PC-3 (cell line): Measurements from ENCODE around the gene PLAGL2. TPM values are rescaled to one million over a fixed set of nuclear protein-coding genes. Genes with fewer than 3 reads are reported as not detected.

Source experiments
- ATAC-seq: fragments of 200-7000 bp; cut with Tn5 transposase; 2 replicates; pipeline ENCODE4 v1.9.1; 2020; ENCODE audit warnings: mild to moderate bottlenecking, moderate library complexity
- BruUV-seq: library from RNA; stranded (reverse); fragments of 400-500 nt; replicated peaks from 2 replicates; lab custom pipeline; 2021; lab: Mats Ljungman, UMichigan
- CTCF ChIA-PET: fragments of 300-600 bp; sonication (Branson Sonifier 250); formaldehyde crosslinking; loops from one replicate; lab custom pipeline; 2022; ENCODE audit warnings: antibody characterized with exemption; lab: Charles Lee
- POLR2A ChIA-PET: fragments of 300-600 bp; sonication (Branson Sonifier 250); formaldehyde crosslinking; loops from one replicate; lab custom pipeline; 2022; ENCODE audit warnings: antibody characterized with exemption; ENCODE audit not compliant: unreplicated experiment; lab: Charles Lee
- DNase-seq: peaks from one replicate; pipeline ENCODE4 v3.0.0-alpha.2; 2015
- H2AFZ ChIP-seq: fragments of 300-600 bp; sonication (generic); 2 replicates; pipeline ENCODE4 v1.6.0; 2016; ENCODE audit warnings: antibody characterized with exemption, low read length
- H3F3A ChIP-seq: fragments of 300-600 bp; sonication (generic); one replicate; pipeline ENCODE4 v1.6.0; 2017; ENCODE audit warnings: antibody characterized with exemption, low read length, control low read depth, mild to moderate bottlenecking; ENCODE audit not compliant: unreplicated experiment
- H3K27ac ChIP-seq: fragments of 300-600 bp; sonication (generic); 2 replicates; pipeline ENCODE4 v1.5.1; 2016; ENCODE audit warnings: mild to moderate bottlenecking, low read length
- H3K27me3 ChIP-seq: fragments of 300-600 bp; sonication (generic); 2 replicates; pipeline ENCODE4 v1.6.1; 2016; ENCODE audit warnings: low read length, mixed read lengths
- H3K36me3 ChIP-seq: fragments of 300-600 bp; sonication (generic); 2 replicates; pipeline ENCODE4 v1.6.1; 2016; ENCODE audit warnings: low read depth, mixed run types, low read length, mixed read lengths
- H3K4me1 ChIP-seq: fragments of 300-600 bp; sonication (generic); 2 replicates; pipeline ENCODE4 v1.5.1; 2016; ENCODE audit warnings: low read length; ENCODE audit not compliant: insufficient read depth
- H3K4me2 ChIP-seq: fragments of 300-600 bp; sonication (generic); 2 replicates; pipeline ENCODE4 v1.6.0; 2016; ENCODE audit warnings: low read length
- H3K4me3 ChIP-seq: fragments of 300-600 bp; sonication (generic); 2 replicates; pipeline ENCODE4 v1.5.1; 2016; ENCODE audit warnings: mild to moderate bottlenecking, low read length, mixed read lengths
- H3K79me2 ChIP-seq: fragments of 300-600 bp; sonication (generic); 2 replicates; pipeline ENCODE4 v1.6.1; 2017; ENCODE audit warnings: low read length, mixed read lengths
- H3K9ac ChIP-seq: fragments of 300-600 bp; sonication (generic); 2 replicates; pipeline ENCODE4 v1.6.0; 2016; ENCODE audit warnings: mild to moderate bottlenecking, low read length
- H3K9me2 ChIP-seq: fragments of 300-600 bp; sonication (generic); replicated peaks from 2 replicates; pipeline ENCODE4 v1.6.1; 2016; ENCODE audit warnings: mixed run types, low read length, mixed read lengths
- H3K9me3 ChIP-seq: fragments of 300-600 bp; sonication (generic); 2 replicates; pipeline ENCODE4 v1.6.1; 2016; ENCODE audit warnings: low read length, mixed read lengths
- H4K20me1 ChIP-seq: fragments of 300-600 bp; sonication (generic); 2 replicates; pipeline ENCODE4 v1.6.1; 2016; ENCODE audit warnings: low read length, mixed read lengths
- EZH2 ChIP-seq: fragments of 300-600 bp; sonication (generic); IDR thresholded peaks from one replicate; pipeline ENCODE4 v1.6.1; 2017; ENCODE audit warnings: antibody characterized with exemption, mild to moderate bottlenecking, low read length; ENCODE audit not compliant: unreplicated experiment
- EZH2phosphoT487 ChIP-seq: fragments of 300-600 bp; sonication (generic); IDR thresholded peaks from 2 replicates; pipeline ENCODE4 v1.6.1; 2018; ENCODE audit warnings: mild to moderate bottlenecking, antibody characterized with exemption, low read length, borderline replicate concordance
- intact Hi-C: fragments of 100-400 bp; cut with micrococcal nuclease; formaldehyde crosslinking; loops from 2 replicates; pipeline ENCODE4 v1.9.0; 2023
- total RNA-seq: library from RNA; depleted of rRNA; stranded (reverse); fragments of >200 nt; gene quantifications from 2 replicates; pipeline ENCODE4 v1.2.3, GENCODE V29; 2014
- TF ChIP-seq, protein P1 (sequence below): fragments of 300-600 bp; sonication (generic); conservative IDR thresholded peaks from 2 replicates; pipeline ENCODE4 v1.5.1; 2017; ENCODE audit warnings: antibody characterized with exemption, low read depth, mild to moderate bottlenecking, low read length

The PLAGL2 gene
- total RNA-seq, 1 experiment from 2014 or later = 4.4 TPM

DNA sequence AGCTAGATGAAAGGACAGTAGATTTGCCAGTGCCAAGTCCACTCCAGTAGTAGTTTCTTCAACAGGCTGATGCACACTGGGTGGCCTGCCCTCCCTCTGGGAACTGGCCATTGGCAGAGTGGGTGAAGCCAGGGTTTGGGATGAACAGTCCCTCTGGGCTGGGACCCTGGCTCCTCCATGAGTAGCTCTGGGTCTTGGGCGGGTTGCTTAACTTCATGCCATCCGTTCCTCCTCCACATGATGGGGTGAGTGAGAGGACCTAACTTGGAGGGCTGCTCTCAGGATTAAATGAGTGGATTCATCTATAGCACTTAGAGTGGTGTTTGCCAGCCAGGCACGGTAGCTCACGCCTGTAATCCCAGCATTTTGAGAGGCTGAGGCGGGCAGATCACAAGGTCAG lies 47.2 kb downstream of the PLAGL2 start:
- DNase-seq (no peak), ATAC-seq (no peak)
- no TSS peak for BruUV-seq
- no peak overlapping the region for H2AFZ ChIP-seq
- H3K4me2 ChIP-seq = no peak overlapping the region
- ChIA-PET CTCF (no interaction called here), POLR2A (no interaction called here)
- no peaks in the 10 kb centered on the region for H3F3A ChIP-seq
- H3K79me2 ChIP-seq = no peaks in the 10 kb centered on the region
- no peaks in the 10 kb centered on the region for H3K27me3 ChIP-seq
- TF ChIP-seq EZH2phosphoT487 = no peak
- TF ChIP-seq, protein P1, sequence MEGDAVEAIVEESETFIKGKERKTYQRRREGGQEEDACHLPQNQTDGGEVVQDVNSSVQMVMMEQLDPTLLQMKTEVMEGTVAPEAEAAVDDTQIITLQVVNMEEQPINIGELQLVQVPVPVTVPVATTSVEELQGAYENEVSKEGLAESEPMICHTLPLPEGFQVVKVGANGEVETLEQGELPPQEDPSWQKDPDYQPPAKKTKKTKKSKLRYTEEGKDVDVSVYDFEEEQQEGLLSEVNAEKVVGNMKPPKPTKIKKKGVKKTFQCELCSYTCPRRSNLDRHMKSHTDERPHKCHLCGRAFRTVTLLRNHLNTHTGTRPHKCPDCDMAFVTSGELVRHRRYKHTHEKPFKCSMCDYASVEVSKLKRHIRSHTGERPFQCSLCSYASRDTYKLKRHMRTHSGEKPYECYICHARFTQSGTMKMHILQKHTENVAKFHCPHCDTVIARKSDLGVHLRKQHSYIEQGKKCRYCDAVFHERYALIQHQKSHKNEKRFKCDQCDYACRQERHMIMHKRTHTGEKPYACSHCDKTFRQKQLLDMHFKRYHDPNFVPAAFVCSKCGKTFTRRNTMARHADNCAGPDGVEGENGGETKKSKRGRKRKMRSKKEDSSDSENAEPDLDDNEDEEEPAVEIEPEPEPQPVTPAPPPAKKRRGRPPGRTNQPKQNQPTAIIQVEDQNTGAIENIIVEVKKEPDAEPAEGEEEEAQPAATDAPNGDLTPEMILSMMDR = no peak
- no peak for TF ChIP-seq EZH2
- no peaks in the 10 kb centered on the region for H3K9me3 ChIP-seq
- no peak overlapping the region for H3K9ac ChIP-seq
- intact Hi-C loops = no loop called here
- H3K27ac ChIP-seq = no peak overlapping the region
- H3K4me3 ChIP-seq = no peak overlapping the region
- no peaks in the 10 kb centered on the region for H4K20me1 ChIP-seq
- peaks cover 47% of the 10 kb centered on the region for H3K36me3 ChIP-seq
- peaks cover 5% of the 10 kb centered on the region for H3K4me1 ChIP-seq
- no peaks in the 10 kb centered on the region for H3K9me2 ChIP-seq

DNA sequence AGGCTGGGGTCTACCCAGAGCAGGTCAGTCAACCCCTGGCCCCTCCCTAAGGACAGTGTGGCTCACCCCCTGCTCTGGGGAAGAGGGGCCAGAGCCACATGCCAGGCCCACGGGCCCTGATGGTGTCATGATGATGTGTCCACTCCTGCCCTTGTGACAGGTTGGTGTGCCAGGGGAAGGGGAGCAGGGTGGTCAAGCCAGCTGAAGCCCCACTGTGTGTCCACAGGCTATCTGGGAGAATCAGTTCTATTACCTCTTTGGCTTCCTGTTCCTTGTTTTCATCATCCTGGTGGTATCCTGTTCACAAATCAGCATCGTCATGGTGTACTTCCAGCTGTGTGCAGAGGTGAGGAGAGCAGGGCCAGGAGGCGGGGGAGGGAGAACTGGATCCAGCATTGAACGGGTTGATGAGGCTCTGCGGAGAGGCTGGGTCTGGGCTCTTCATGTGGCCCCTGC lies 47.7 kb downstream of the PLAGL2 start:
- CTCF ChIA-PET = no interaction called here
- Histone ChIP-seq H3K9ac (no peak overlapping the region), H3K27ac (no peak overlapping the region), H3K4me3 (no peak overlapping the region), H3K36me3 (peaks cover 47% of the 10 kb centered on the region), H3K4me2 (no peak overlapping the region), H4K20me1 (no peaks in the 10 kb centered on the region), H3K9me3 (no peaks in the 10 kb centered on the region), H3K9me2 (no peaks in the 10 kb centered on the region), H3K4me1 (peaks cover 10% of the 10 kb centered on the region), H3F3A (no peaks in the 10 kb centered on the region), H3K79me2 (no peaks in the 10 kb centered on the region), H2AFZ (no peak overlapping the region), H3K27me3 (no peaks in the 10 kb centered on the region)
- no peak for DNase-seq
- POLR2A ChIA-PET = no interaction called here
- no TSS peak for BruUV-seq
- intact Hi-C loops = no loop called here
- ATAC-seq = no peak
- TF ChIP-seq, protein P1 = no peak
- no peak for TF ChIP-seq EZH2phosphoT487
- TF ChIP-seq EZH2 = no peak

DNA sequence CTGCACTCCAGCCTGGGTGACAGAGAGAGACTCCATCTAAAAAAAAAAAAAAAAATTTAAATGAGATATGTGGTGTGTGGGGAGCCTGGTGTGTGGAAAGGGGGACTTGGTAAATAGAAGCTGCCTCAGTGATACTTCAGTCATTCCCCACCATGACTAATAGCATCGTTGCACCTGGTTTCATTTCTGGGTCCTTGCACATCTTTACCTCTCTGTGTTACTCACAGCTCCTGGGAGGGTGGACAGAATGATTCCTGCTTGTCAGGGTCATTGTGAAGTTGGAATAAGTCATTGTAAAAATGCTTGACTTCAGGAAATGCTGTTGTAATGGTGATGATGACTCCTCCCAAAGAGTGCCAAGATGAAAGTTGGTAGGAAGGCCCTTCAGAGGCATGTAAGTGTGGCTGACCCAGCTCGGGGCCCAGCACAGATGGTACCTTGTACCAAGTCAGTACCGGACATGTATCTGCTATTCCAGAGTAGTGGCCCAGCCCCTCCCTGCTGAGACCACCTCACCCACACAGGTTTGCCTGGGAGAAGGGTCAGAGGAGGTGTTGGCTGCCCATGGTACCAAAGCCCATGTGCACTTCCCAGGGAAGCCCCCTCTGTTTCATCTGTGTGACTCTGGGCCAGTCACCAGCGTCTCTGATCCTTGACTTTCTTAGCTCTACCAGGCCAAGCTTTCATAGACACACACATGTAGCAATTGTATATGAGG lies 48.4 kb downstream of the PLAGL2 start:
- Histone ChIP-seq H3K9ac (no peak overlapping the region), H3K9me3 (no peaks in the 10 kb centered on the region), H3K27ac (no peak overlapping the region), H3K79me2 (no peaks in the 10 kb centered on the region), H3K4me3 (no peak overlapping the region), H4K20me1 (no peaks in the 10 kb centered on the region), H3K9me2 (no peaks in the 10 kb centered on the region), H3K36me3 (peaks cover 42% of the 10 kb centered on the region), H3K4me1 (peaks cover 13% of the 10 kb centered on the region), H3K4me2 (no peak overlapping the region), H3K27me3 (no peaks in the 10 kb centered on the region), H3F3A (no peaks in the 10 kb centered on the region), H2AFZ (no peak overlapping the region)
- no peak for TF ChIP-seq EZH2
- TF ChIP-seq, protein P1 = no peak
- TF ChIP-seq EZH2phosphoT487 = no peak
- DNase-seq (no peak), ATAC-seq (no peak)
- intact Hi-C loops = no loop called here
- ChIA-PET POLR2A (no interaction called here), CTCF (no interaction called here)
- no TSS peak for BruUV-seq
